ENCODE results near the gene CLRN3. TPM values are rescaled to one million over a fixed set of nuclear protein-coding genes. Genes with fewer than 3 reads are reported as not detected.

The CLRN3 gene
- total and polyA plus RNA-seq, 2 of the 8 experiments (the other 6 are each of a cell fraction or from before 2014, with no cell fraction given): not detected

DNA sequence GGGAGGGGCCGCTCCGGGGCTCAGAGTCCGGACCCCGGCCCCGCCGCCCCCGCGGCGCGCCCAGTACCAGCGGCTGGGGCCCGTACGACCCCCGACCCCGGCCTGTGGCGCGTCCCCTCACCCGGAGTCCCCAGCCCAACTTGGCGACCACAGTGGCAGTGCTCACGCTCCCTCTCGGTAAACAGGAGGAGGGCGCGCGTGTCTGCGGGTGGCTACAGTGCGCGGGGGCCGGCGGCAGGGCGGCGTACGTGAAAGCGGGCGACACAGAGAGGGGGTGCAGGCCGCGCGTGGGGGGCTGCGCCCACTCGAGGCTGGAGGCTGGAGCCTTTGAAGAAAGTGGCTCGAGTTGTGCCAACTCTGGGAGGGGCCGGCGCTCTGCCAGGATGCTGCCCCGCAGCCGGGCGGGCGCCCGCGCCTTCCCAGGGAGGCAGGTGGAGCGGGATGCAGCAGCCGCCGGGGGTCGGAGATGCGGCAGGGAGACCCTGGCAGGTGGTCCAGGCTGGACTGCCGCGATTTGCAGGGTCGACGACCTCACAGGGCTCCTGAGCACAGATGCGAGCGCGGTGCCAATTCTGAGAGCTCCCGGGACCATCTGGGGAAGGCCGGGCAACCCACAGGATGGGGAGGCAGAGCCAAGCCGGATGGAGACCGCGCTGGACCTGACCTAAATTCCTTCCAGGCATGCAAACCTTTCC is 14.8 kb upstream of the CLRN3 start:
- Histone ChIP-seq H4K5ac (ENCODE audit: insufficient read length, low read depth, low read length) (no peak overlapping the region), H3K4me3 (ENCODE audit: extremely low read depth in 1 of 4, insufficient read depth in 2 of 4, low read depth in 3 of 4, low read length in 4 of 4) (peak overlapping the region; percentile 36 to 87 (median 54)), H3K9me3 (ENCODE audit: insufficient read depth in 2 of 2, low read depth in 1 of 2, low read length in 1 of 2) (no peaks in the 10 kb centered on the region), H3K14ac (ENCODE audit: insufficient read length) (no peak overlapping the region), H3K18ac (ENCODE audit: extremely low read depth, low read length) (no peak overlapping the region), H3K9ac (replicated peaks in 1 of 4; ENCODE audit: extremely low read depth in 1 of 4, low read depth in 3 of 4, low read length in 3 of 4) (no peak overlapping the region), H3K23me2 (ENCODE audit: low read depth, low read length) (peaks cover 3% of the 10 kb centered on the region; the same call in 1 of the 2 replicates), H2BK15ac (ENCODE audit: low read length) (no peak overlapping the region), H3K79me2 (ENCODE audit: control insufficient read depth in 1 of 2, insufficient read depth in 2 of 2, low read length in 2 of 2) (no peaks in the 10 kb centered on the region), H3K27ac (ENCODE audit: low read depth, low read length) (no peak overlapping the region), H3K23ac (ENCODE audit: insufficient read length) (no peak overlapping the region), H2AK5ac (ENCODE audit: low read depth, low read length) (no peak overlapping the region), H3K4ac (replicated peaks; ENCODE audit: insufficient read length, low read depth, low read length) (no peak overlapping the region), H3K79me1 (ENCODE audit: low read depth, low read length) (no peaks in the 10 kb centered on the region), H2BK5ac (ENCODE audit: low read depth, low read length) (no peak overlapping the region), H4K8ac (ENCODE audit: extremely low read depth, insufficient read depth, low read length) (no peak overlapping the region), H3K27me3 (replicated peaks in 1 of 4; ENCODE audit: control insufficient read depth in 3 of 4, extremely low read depth in 1 of 4, insufficient read depth in 3 of 4, low read length in 3 of 4) (peaks cover 3 to 23% (median 15%) of the 10 kb centered on the region in 4 experiments), H3K56ac (replicated peaks; ENCODE audit: insufficient read length, low read depth, low read length) (no peak overlapping the region), H2BK120ac (replicated peaks; ENCODE audit: low read depth, low read length) (no peak overlapping the region), H4K20me1 (replicated peaks in 1 of 2; ENCODE audit: control insufficient read depth in 1 of 2, insufficient read depth in 2 of 2, low read length in 2 of 2) (peaks cover 0 to under 1% of the 10 kb centered on the region in 2 experiments), H2AFZ (ENCODE audit: low read length) (peak overlapping the region; percentile 32; the same call in 1 of the 2 replicates), H3K36me3 (ENCODE audit: control insufficient read depth in 2 of 4, insufficient read depth in 4 of 4, low read length in 3 of 4) (no peaks in the 10 kb centered on the region), H3K4me1 (replicated peaks in 1 of 4; ENCODE audit: control insufficient read depth in 3 of 4, insufficient read depth in 4 of 4, low read length in 3 of 4) (peaks cover 0 to 3% (median 1%) of the 10 kb centered on the region in 4 experiments; a peak in 5 of 7 replicates), H4K91ac (replicated peaks; ENCODE audit: insufficient read length, low read length) (no peak overlapping the region), H2BK20ac (ENCODE audit: low read length) (no peak overlapping the region), H2BK12ac (ENCODE audit: low read depth, low read length) (no peak overlapping the region), H3K4me2 (ENCODE audit: insufficient read depth in 1 of 2, low read depth in 2 of 2, low read length in 2 of 2) (peak overlapping the region; percentile 76 to 77)
- CTCF ChIA-PET (ENCODE audit: partially characterized antibody): interaction anchor here (0.6 to 5.3 kb wide), 30 partner anchors 8 to 192 kb away, joined by 3 to 83 read pairs (median 6); partner anchors contain the start of gene CLRN3
- DNase-seq (ENCODE audit: low read depth in 1 of 2, low spot score in 2 of 2): peak in 1 of 2 experiments; percentile 54
- FAIRE-seq: no peak
- WGBS, 2 experiments (ENCODE audit: extremely low coverage in 1 of 2, insufficient coverage in 1 of 2, insufficient read length in 1 of 2, insufficient replicate concordance in 2 of 2, low coverage in 1 of 2, low lambda C conversion rate in 2 of 2, missing lambda C conversion rate in 1 of 2): 27% methylated on average over 40 of the region's 65 CpGs; no CpG with 5 or more reads in 1 of the 2 experiments
- POLR2A ChIA-PET (ENCODE audit: partially characterized antibody): interaction anchor here (1.4 kb wide), 1 partner anchor 102 kb away, joined by 3 read pairs; no protein-coding TSS in a partner anchor
- no peak for TF ChIP-seq CEBPB (IDR thresholded peaks at IDR 0.05; ENCODE audit: low read depth, low read length)
- TF ChIP-seq KDM4A (IDR thresholded peaks at IDR 0.05; ENCODE audit: low read depth, low read length, severe bottlenecking): peak; percentile 66
- no peak for TF ChIP-seq SIRT6 (IDR thresholded peaks at IDR 0.05; ENCODE audit: low read length)
- TF ChIP-seq EP300 (IDR thresholded peaks at IDR 0.05; ENCODE audit: borderline replicate concordance in 1 of 2, low read depth in 2 of 2, low read length in 2 of 2): no peak
- peak; percentile 45 for TF ChIP-seq EZH2 (IDR thresholded peaks at IDR 0.05; ENCODE audit: low read depth, low read length, severe bottlenecking)
- TF ChIP-seq HDAC2 (IDR thresholded peaks at IDR 0.05; ENCODE audit: borderline replicate concordance in 1 of 2, low read depth in 2 of 2, low read length in 2 of 2): no peak

Data from H1 (cell line).